ENCODE data around the gene TCF7L1. TPM values are rescaled to one million over a fixed set of nuclear protein-coding genes. Genes with fewer than 3 reads are reported as not detected.

TCF7L1 gene
- total and polyA plus RNA-seq, 9 donors: 5.1 to 53.1 (median 41.3) TPM

DNA sequence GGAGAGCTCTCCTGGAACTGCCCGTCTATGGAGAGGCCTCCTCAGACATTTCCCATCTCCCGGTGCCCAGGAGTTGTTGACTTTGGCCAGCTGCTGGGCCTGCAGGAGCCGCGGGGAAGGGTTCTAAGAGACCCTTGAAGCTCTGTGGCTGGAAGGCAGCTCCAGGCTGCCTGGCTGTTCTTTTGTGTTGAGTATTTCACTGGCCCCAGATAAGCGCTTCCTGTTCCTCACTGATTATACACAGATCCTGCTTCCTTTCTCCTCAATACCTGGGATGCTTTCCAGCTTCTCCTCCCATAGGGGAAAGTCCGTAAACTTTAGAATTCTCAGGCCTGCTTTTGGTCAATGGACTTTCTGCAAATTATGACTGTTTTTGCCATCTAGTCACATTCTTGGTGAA lies 136.8 kb downstream of the TCF7L1 start:
- peak; percentile 92 for DNase-seq
- 29% methylated on average over 1 of the region's 6 CpGs for WGBS (ENCODE audit: insufficient coverage)
- Histone ChIP-seq H3K4me1 (ENCODE audit: control insufficient read depth, insufficient read depth, low read length) (peaks cover 42% of the 10 kb centered on the region), H3K9me3 (replicated peaks; ENCODE audit: control insufficient read depth, low read depth, low read length) (no peaks in the 10 kb centered on the region), H3K27me3 (ENCODE audit: control insufficient read depth, insufficient read depth, low read length) (no peaks in the 10 kb centered on the region), H3K4me3 (ENCODE audit: low read length) (no peak overlapping the region), H3K36me3 (ENCODE audit: control insufficient read depth, insufficient read depth, low read length) (peaks cover 4% of the 10 kb centered on the region), H3K27ac (ENCODE audit: low read length) (peak overlapping the region; percentile 84)

DNA sequence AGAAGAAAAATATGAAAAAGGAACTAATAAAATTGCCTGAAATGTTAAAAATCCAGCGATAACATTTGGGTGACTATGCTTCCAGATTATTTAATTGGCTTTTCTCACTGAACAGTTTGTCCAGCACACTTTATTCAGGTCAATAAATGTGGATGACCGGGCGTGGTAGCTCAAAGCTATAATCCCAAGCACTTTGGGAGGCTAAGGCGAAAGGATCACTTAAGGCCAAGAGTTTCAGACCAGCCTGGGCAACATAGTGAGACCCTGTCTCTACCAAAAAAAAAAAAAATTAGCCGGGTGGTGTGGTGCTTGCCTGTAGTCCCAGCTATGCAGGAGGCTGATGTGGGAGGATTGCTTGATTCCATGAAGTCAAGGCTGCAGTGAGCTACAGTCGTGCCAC lies 139.2 kb downstream of the TCF7L1 start:
- no CpG with 5 or more reads among the region's 6 CpGs for WGBS (ENCODE audit: insufficient coverage)
- H3K36me3 ChIP-seq (ENCODE audit: control insufficient read depth, insufficient read depth, low read length): peaks cover 4% of the 10 kb centered on the region
- peaks cover 49% of the 10 kb centered on the region for H3K4me1 ChIP-seq (ENCODE audit: control insufficient read depth, insufficient read depth, low read length)
- H3K27ac ChIP-seq (ENCODE audit: low read length): no peak overlapping the region
- no peak overlapping the region for H3K4me3 ChIP-seq (ENCODE audit: low read length)
- no peaks in the 10 kb centered on the region for H3K9me3 ChIP-seq (replicated peaks; ENCODE audit: control insufficient read depth, low read depth, low read length)
- no peak for DNase-seq
- H3K27me3 ChIP-seq (ENCODE audit: control insufficient read depth, insufficient read depth, low read length): no peaks in the 10 kb centered on the region

DNA sequence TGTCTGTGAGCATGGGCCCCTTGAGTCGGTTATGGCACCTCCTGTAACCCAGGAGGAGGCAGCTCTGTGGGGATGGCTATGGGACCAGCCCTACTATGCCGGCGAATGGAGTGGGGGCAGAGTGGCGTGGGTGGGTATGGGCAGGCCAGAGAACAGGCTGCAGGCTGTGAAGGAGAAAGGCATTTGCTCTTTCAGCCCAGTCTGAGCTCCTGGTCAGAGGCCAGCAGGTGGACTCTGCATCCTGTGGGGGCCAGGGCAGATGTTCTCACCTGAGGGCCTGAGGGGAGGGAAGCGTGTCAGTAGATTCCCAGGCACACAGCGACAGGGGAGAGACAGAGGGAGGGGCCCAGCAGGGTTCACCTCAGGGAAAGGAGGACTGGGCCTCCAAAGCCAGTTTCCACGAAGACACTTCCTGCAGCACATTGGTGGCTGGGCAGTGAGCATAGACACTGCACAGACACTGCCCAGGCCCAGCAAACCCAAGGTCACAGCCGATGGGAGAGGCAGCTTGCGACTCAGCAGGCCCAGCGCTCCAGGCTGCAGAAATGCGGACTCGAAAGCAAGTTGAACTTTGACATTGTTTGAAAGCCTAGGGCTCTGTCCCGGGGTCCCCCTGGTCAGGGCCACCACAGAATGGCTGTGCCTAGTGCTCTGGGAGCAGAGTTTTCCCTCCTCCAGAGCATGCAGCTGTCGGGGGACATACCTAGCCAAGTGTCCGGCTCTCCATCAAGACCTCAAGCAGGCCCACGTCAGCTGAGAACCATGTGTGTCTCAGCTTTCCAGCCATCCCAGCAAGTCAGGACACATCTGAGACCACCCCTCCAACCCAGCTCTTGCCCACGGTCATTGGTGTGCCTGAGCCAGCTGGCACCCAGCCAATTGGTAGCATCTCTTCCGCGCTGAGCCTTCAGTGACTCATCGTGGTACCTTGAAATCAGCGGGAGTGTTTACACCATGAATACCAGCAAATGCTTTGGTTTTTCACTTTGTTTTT lies 140.8 kb downstream of the TCF7L1 start:
- H3K27me3 ChIP-seq (ENCODE audit: control insufficient read depth, insufficient read depth, low read length): no peaks in the 10 kb centered on the region
- peaks cover 64% of the 10 kb centered on the region for H3K4me1 ChIP-seq (ENCODE audit: control insufficient read depth, insufficient read depth, low read length)
- peak; percentile 70 for DNase-seq
- 39% methylated on average over 20 of the region's 21 CpGs for WGBS (ENCODE audit: insufficient coverage)
- H3K36me3 ChIP-seq (ENCODE audit: control insufficient read depth, insufficient read depth, low read length): peaks cover 4% of the 10 kb centered on the region
- H3K27ac ChIP-seq (ENCODE audit: low read length): peak overlapping the region; percentile 54
- no peak overlapping the region for H3K4me3 ChIP-seq (ENCODE audit: low read length)
- H3K9me3 ChIP-seq (replicated peaks; ENCODE audit: control insufficient read depth, low read depth, low read length): no peaks in the 10 kb centered on the region

DNA sequence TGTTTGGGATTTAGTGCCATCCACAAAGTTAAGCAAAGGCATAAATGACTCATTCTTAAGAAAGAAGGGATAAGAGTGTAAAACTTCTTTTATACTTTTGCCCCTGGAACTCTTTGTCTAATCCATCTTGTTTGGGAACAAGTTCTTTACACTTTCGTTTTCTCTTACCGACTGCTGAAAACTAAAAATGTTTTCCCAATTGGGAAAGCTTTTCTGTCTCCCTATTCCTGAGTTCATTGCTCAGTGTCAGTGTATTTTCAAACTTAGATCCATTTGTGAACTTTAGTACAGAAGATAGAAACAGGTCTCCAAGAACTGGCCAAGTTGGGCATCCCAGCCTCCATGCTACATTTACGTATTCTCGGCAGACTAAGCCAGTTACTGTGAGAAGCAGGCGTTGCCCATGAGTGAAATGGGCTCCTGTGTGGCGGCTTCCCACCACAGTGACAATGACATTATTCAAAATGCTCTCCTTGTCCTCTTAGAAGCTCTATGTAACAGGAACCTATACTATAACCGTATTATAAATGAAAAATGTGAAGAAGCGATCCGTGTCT lies 142.9 kb downstream of the TCF7L1 start:
- no peak overlapping the region for H3K4me3 ChIP-seq (ENCODE audit: low read length)
- peaks cover 4% of the 10 kb centered on the region for H3K36me3 ChIP-seq (ENCODE audit: control insufficient read depth, insufficient read depth, low read length)
- peaks cover 59% of the 10 kb centered on the region for H3K4me1 ChIP-seq (ENCODE audit: control insufficient read depth, insufficient read depth, low read length)
- no peaks in the 10 kb centered on the region for H3K27me3 ChIP-seq (ENCODE audit: control insufficient read depth, insufficient read depth, low read length)
- DNase-seq: peak; percentile 41
- 44% methylated on average over 3 of the region's 9 CpGs for WGBS (ENCODE audit: insufficient coverage)
- H3K27ac ChIP-seq (ENCODE audit: low read length): peak overlapping the region; percentile 92
- no peaks in the 10 kb centered on the region for H3K9me3 ChIP-seq (replicated peaks; ENCODE audit: control insufficient read depth, low read depth, low read length)

DNA sequence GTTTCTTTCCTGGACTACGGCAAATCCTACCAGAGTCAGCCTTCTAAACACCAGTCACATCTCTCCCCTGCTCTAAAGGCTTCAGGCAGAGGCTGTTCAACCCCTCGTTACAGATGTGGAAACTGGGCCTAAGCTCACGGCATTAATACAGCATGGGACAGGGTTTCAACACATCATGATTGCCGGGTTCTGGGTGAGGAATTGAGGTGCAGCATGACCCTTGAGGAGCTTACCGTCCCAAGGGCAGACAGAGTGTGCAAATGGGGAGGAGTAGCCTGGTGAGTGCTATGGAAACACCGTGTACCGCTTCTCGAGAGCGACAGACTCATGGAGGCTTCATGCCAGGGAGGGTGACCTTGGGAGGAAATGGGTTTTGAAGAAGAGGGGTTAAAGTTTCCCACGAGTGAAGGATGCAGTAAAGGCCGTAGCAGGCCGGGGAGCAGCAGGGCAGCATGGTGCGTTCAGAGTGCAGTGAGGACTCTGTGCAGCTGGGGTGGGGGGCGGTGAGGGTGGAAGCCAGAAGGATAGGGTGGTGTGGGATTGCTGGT lies 143.5 kb downstream of the TCF7L1 start:
- Histone ChIP-seq H3K36me3 (ENCODE audit: control insufficient read depth, insufficient read depth, low read length) (peaks cover 4% of the 10 kb centered on the region), H3K9me3 (replicated peaks; ENCODE audit: control insufficient read depth, low read depth, low read length) (no peaks in the 10 kb centered on the region), H3K4me3 (ENCODE audit: low read length) (no peak overlapping the region), H3K27ac (ENCODE audit: low read length) (peak overlapping the region; percentile 92), H3K27me3 (ENCODE audit: control insufficient read depth, insufficient read depth, low read length) (no peaks in the 10 kb centered on the region), H3K4me1 (ENCODE audit: control insufficient read depth, insufficient read depth, low read length) (peaks cover 62% of the 10 kb centered on the region)
- peak; percentile 39 for DNase-seq
- WGBS (ENCODE audit: insufficient coverage): 19% methylated on average over 13 of the region's 14 CpGs

DNA sequence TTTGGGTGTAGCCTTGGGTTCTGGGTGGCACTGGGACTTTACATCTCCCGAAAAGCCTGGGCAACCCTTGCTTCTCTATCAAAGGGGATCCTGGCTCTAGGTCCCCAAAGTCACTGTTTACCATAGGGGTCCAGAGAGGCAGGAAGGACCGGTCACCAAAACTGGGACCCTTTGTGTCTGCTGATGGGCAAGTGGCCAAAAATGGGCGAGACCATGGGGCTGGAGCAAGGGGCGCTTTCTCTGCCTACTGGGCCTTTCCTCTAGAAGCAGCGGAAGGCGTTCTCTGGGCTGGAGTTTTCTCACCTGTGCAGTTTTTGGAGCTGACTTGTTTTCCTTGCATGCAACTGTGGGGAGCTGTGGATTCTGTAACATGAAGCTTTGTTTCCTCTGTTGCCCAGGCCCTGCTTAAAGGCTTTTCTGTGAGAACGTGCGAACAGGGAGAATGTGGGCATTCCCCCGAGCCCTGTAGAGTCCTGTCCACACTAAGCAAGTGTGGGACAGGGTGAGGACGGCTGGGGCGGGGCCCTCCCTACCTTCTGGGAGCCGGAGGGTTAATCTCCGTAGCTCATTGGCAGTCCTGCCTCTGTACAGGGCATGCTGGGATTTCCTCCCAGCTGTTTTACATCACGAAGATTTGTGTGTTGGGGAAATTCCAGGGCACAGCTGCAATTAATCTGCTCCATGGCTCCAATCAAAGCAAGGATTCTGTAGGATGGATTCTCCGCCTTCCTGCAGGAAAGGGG lies 144.4 kb downstream of the TCF7L1 start:
- WGBS (ENCODE audit: insufficient coverage): 20% methylated on average over 9 of the region's 15 CpGs
- H3K4me3 ChIP-seq (ENCODE audit: low read length): no peak overlapping the region
- H3K27ac ChIP-seq (ENCODE audit: low read length): peak overlapping the region; percentile 92
- no peaks in the 10 kb centered on the region for H3K27me3 ChIP-seq (ENCODE audit: control insufficient read depth, insufficient read depth, low read length)
- no peaks in the 10 kb centered on the region for H3K9me3 ChIP-seq (replicated peaks; ENCODE audit: control insufficient read depth, low read depth, low read length)
- peaks cover 4% of the 10 kb centered on the region for H3K36me3 ChIP-seq (ENCODE audit: control insufficient read depth, insufficient read depth, low read length)
- peak; percentile 97 for DNase-seq
- peaks cover 70% of the 10 kb centered on the region for H3K4me1 ChIP-seq (ENCODE audit: control insufficient read depth, insufficient read depth, low read length)

DNA sequence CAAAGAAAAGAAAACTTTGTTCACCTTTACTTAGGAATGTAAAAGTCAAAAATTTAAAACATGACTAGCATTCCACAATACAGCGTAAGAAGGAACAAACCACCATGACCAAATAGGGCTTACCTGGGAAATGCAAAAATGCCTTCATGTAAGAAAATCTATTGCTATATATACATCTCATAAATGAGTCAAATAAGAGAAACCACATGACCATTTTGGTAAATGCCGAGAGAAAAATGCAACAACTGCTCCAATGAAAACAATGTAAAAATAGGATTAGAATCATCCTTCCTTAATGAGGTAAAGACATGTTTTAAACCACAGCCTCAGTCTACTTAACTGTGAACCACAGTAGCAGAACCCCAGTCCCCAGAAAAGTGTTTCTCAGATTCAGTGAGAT lies 145.2 kb downstream of the TCF7L1 start:
- Histone ChIP-seq H3K4me3 (ENCODE audit: low read length) (no peak overlapping the region), H3K4me1 (ENCODE audit: control insufficient read depth, insufficient read depth, low read length) (peaks cover 66% of the 10 kb centered on the region), H3K9me3 (replicated peaks; ENCODE audit: control insufficient read depth, low read depth, low read length) (no peaks in the 10 kb centered on the region), H3K27me3 (ENCODE audit: control insufficient read depth, insufficient read depth, low read length) (no peaks in the 10 kb centered on the region), H3K36me3 (ENCODE audit: control insufficient read depth, insufficient read depth, low read length) (peaks cover 3% of the 10 kb centered on the region), H3K27ac (ENCODE audit: low read length) (peak overlapping the region; percentile 92)
- no CpG with 5 or more reads among the region's 2 CpGs for WGBS (ENCODE audit: insufficient coverage)
- peak; percentile 38 for DNase-seq

DNA sequence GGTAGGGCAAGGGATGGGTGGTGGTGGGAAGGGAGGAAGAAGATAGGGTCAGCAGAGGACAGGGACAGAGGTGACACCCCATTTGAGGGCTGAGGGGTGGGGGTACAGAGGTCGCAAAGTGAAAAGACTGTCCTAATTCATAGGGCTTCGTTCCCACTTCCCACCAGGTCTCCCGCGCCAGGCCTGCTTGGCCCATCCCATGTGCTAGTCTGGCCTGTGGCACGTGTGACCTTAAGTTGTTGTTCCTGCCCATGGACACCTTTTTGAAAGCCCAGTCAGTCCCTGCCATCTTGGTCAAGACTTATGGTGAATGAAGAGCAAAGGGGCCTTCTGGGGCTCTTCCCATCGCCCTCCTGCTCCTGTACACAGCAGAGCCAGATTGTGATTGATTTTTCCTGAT lies 148.4 kb downstream of the TCF7L1 start:
- H3K4me3 ChIP-seq (ENCODE audit: low read length): no peak overlapping the region
- peaks cover 43% of the 10 kb centered on the region for H3K4me1 ChIP-seq (ENCODE audit: control insufficient read depth, insufficient read depth, low read length)
- no peak overlapping the region for H3K27ac ChIP-seq (ENCODE audit: low read length)
- 89% methylated on average over 4 of the region's 6 CpGs for WGBS (ENCODE audit: insufficient coverage)
- H3K27me3 ChIP-seq (ENCODE audit: control insufficient read depth, insufficient read depth, low read length): no peaks in the 10 kb centered on the region
- no peaks in the 10 kb centered on the region for H3K9me3 ChIP-seq (replicated peaks; ENCODE audit: control insufficient read depth, low read depth, low read length)
- peaks cover 13% of the 10 kb centered on the region for H3K36me3 ChIP-seq (ENCODE audit: control insufficient read depth, insufficient read depth, low read length)
- no peak for DNase-seq

DNA sequence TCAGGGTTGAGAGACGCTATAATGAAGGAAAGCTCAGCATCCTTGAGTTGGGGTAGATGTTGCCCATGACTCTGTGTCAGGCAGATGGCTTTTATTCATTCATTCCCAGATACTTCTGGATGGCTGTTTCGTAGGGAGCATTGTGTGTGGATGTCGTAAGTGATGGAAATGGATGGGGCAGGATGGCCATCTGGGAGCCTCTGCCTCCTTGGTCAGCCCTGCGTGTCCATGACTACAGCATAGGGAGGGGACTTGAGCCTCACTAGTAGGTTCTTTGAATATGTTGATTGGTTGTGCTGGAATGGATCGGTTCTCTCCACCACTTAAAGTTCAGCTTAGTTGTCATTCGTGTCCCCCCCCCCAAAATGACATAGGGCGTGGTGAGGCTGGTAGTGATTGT lies 149.7 kb downstream of the TCF7L1 start:
- Histone ChIP-seq H3K4me1 (ENCODE audit: control insufficient read depth, insufficient read depth, low read length) (peaks cover 33% of the 10 kb centered on the region), H3K36me3 (ENCODE audit: control insufficient read depth, insufficient read depth, low read length) (peaks cover 20% of the 10 kb centered on the region), H3K27me3 (ENCODE audit: control insufficient read depth, insufficient read depth, low read length) (no peaks in the 10 kb centered on the region), H3K27ac (ENCODE audit: low read length) (no peak overlapping the region), H3K4me3 (ENCODE audit: low read length) (no peak overlapping the region), H3K9me3 (replicated peaks; ENCODE audit: control insufficient read depth, low read depth, low read length) (no peaks in the 10 kb centered on the region)
- DNase-seq: no peak
- WGBS (ENCODE audit: insufficient coverage): 92% methylated on average over 1 of the region's 7 CpGs

DNA sequence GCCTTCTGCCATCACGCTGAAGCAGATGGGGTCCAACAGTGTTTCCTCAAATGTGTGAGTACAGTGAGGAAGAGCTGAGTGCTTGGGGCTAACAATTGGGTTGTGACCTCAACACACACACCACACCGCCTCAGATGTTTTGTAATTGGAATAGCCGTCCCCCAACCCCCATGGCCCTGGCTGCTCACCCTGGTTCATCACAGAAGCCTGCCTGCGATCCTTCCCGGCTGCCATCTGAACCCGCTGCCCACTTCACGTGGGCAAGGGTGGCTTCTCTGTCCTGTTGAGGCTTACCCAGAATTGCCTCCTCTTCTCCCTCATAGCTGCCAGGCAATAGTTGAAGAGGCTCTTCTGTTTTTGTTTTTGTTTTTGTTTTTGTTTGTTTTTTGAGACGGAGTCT lies 150.4 kb downstream of the TCF7L1 start:
- Histone ChIP-seq H3K9me3 (replicated peaks; ENCODE audit: control insufficient read depth, low read depth, low read length) (no peaks in the 10 kb centered on the region), H3K4me1 (ENCODE audit: control insufficient read depth, insufficient read depth, low read length) (peaks cover 28% of the 10 kb centered on the region), H3K36me3 (ENCODE audit: control insufficient read depth, insufficient read depth, low read length) (peaks cover 26% of the 10 kb centered on the region), H3K27ac (ENCODE audit: low read length) (no peak overlapping the region), H3K27me3 (ENCODE audit: control insufficient read depth, insufficient read depth, low read length) (no peaks in the 10 kb centered on the region), H3K4me3 (ENCODE audit: low read length) (no peak overlapping the region)
- WGBS (ENCODE audit: insufficient coverage): 93% methylated on average over 2 of the region's 8 CpGs
- DNase-seq: no peak

Measured in muscle of leg (tissue), 11 donors.